Measurements from ENCODE around the gene SKA2. TPM values are rescaled to one million over a fixed set of nuclear protein-coding genes. Genes with fewer than 3 reads are reported as not detected.

Gene SKA2
- total and polyA plus RNA-seq, 10 of the 15 experiments (the other 5 are each of a cell fraction or from before 2014, with no cell fraction given), result 40.3 to 137 (median 112) TPM

GRCh38 chr17:59154721-59155438, at the start of gene SKA2 (continued):
- TF ChIP-seq BCLAF1 (IDR thresholded peaks at IDR 0.05), result no peak
- TF ChIP-seq MXI1 (IDR thresholded peaks at IDR 0.05; ENCODE audit: low read depth, low read length), result no peak
- TF ChIP-seq RUNX3 (IDR thresholded peaks at IDR 0.05; ENCODE audit: low read length), result peak; percentile 94
- peak; percentile 95 for TF ChIP-seq NKRF (conservative IDR thresholded peaks at IDR 0.05)
- TF ChIP-seq SUZ12 (IDR thresholded peaks at IDR 0.05; ENCODE audit: unreplicated experiment), result no peak
- TF ChIP-seq ATF2 (IDR thresholded peaks at IDR 0.05; ENCODE audit: low read length), result no peak
- TF ChIP-seq ZSCAN29 (IDR thresholded peaks at IDR 0.05), result no peak
- TF ChIP-seq ZNF687 (IDR thresholded peaks at IDR 0.05), result no peak
- peak; percentile 34 for TF ChIP-seq SIX5 (IDR thresholded peaks at IDR 0.05; ENCODE audit: low read depth, low read length, severe bottlenecking)
- TF ChIP-seq SPI1 (IDR thresholded peaks at IDR 0.05; ENCODE audit: borderline replicate concordance, insufficient read depth, low read depth, low read length), result no peak
- no peak for TF ChIP-seq MEF2B (IDR thresholded peaks at IDR 0.05; ENCODE audit: partially characterized antibody, poor library complexity, severe bottlenecking)
- peak; percentile 84; the same call in 1 of the 2 replicates for TF ChIP-seq ZBTB40 (IDR thresholded peaks at IDR 0.05; ENCODE audit: borderline replicate concordance)
- TF ChIP-seq NBN (IDR thresholded peaks at IDR 0.05), result 0 out of 2 replicates have a peak, but pooled peaks have one; percentile 65
- peak; percentile 81 for TF ChIP-seq SREBF2 (IDR thresholded peaks at IDR 0.05; ENCODE audit: low read length)
